GM23338 (cell line): ENCODE data around the gene MICA. TPM values are rescaled to one million over a fixed set of nuclear protein-coding genes. Genes with fewer than 3 reads are reported as not detected.

Source experiments
- ATAC-seq: fragments of 200-7000 bp; cut with Tn5 transposase; 3 replicates; pipeline ENCODE4 v1.9.1; 2020
- DNase-seq: peaks from one replicate; pipeline ENCODE4 v3.0.0-alpha.2; 2015; ENCODE audit warnings: low spot score
- H2AFZ ChIP-seq: fragments of 200-600 bp; sonication (generic); 2 replicates; pipeline ENCODE4 v1.8.0; 2016; ENCODE audit warnings: antibody characterized with exemption, mild to moderate bottlenecking, moderate library complexity
- H3F3A ChIP-seq: fragments of 200-600 bp; sonication (generic); replicated peaks from 2 replicates; pipeline ENCODE4 v1.8.0; 2017; ENCODE audit warnings: antibody characterized with exemption, mixed run types, low read depth
- H3K27ac ChIP-seq: fragments of 200-600 bp; sonication (generic); 2 replicates; pipeline ENCODE4 v1.6.1; 2016; ENCODE audit warnings: low read depth
- H3K27me3 ChIP-seq: fragments of 200-600 bp; sonication (generic); 2 replicates; pipeline ENCODE4 v1.8.0; 2016; ENCODE audit warnings: mild to moderate bottlenecking, mixed run types, moderate library complexity; ENCODE audit not compliant: insufficient read depth
- H3K36me3 ChIP-seq: fragments of 200-600 bp; sonication (generic); 2 replicates; pipeline ENCODE4 v1.8.0; 2016; ENCODE audit warnings: mild to moderate bottlenecking; ENCODE audit not compliant: insufficient read depth
- H3K4me1 ChIP-seq: fragments of 200-600 bp; sonication (generic); 2 replicates; pipeline ENCODE4 v1.8.0; 2016; ENCODE audit warnings: mild to moderate bottlenecking, moderate library complexity; ENCODE audit not compliant: insufficient read depth
- H3K4me2 ChIP-seq: fragments of 200-600 bp; sonication (generic); 2 replicates; pipeline ENCODE4 v1.7.1; 2017; ENCODE audit warnings: mixed run types
- H3K4me3 ChIP-seq: fragments of 200-600 bp; sonication (generic); 2 replicates; pipeline ENCODE4 v1.6.1; 2016; ENCODE audit warnings: mixed run types
- H3K79me2 ChIP-seq: fragments of 200-600 bp; sonication (generic); replicated peaks from 2 replicates; pipeline ENCODE4 v1.8.0; 2017; ENCODE audit warnings: mild to moderate bottlenecking; ENCODE audit not compliant: insufficient read depth
- H3K9me2 ChIP-seq: fragments of 200-600 bp; sonication (generic); 2 replicates; pipeline ENCODE4 v1.8.0; 2017; ENCODE audit not compliant: insufficient read depth
- H4K20me1 ChIP-seq: fragments of 200-600 bp; sonication (generic); replicated peaks from 2 replicates; pipeline ENCODE4 v1.8.0; 2017; ENCODE audit warnings: mild to moderate bottlenecking; ENCODE audit not compliant: insufficient read depth
- H3K27ac Mint-ChIP-seq: 2 replicates; pipeline ENCODE4 v1.8.0; 2020; ENCODE audit warnings: inconsistent platforms, mild to moderate bottlenecking, moderate library complexity, mixed read lengths
- H3K27me3 Mint-ChIP-seq: 3 replicates; pipeline ENCODE4 v1.8.0; 2022; ENCODE audit warnings: low read depth, mild to moderate bottlenecking, moderate library complexity, mixed read lengths, inconsistent platforms; ENCODE audit not compliant: insufficient read depth, poor library complexity
- H3K36me3 Mint-ChIP-seq: 3 replicates; pipeline ENCODE4 v1.8.0; 2021; ENCODE audit warnings: low read depth, mild to moderate bottlenecking, inconsistent platforms, moderate library complexity, mixed read lengths
- H3K4me1 Mint-ChIP-seq: 3 replicates; pipeline ENCODE4 v1.8.0; 2020; ENCODE audit warnings: mild to moderate bottlenecking, inconsistent platforms, mixed read lengths
- H3K4me3 Mint-ChIP-seq: 3 replicates; pipeline ENCODE4 v1.8.0; 2021; ENCODE audit warnings: moderate library complexity, mild to moderate bottlenecking, inconsistent platforms, mixed read lengths
- H3K9me3 Mint-ChIP-seq: 3 replicates; pipeline ENCODE4 v1.8.0; 2020; ENCODE audit warnings: moderate library complexity, mild to moderate bottlenecking, inconsistent platforms, mixed read lengths
- CTCF ChIP-seq, 2 experiments: fragments of 200-600 bp in 1 of 2; sonication (generic) in 1 of 2; conservative IDR thresholded peaks; 2 replicates each; pipeline versions ENCODE4 v1.5.1 to v1.6.1; 2016 to 2017; ENCODE audit warnings: antibody characterized with exemption in 2 of 2, low read depth in 2 of 2, mild to moderate bottlenecking in 2 of 2, moderate library complexity in 1 of 2
- EZH2 ChIP-seq: fragments of 200-600 bp; sonication (generic); IDR thresholded peaks from one replicate; pipeline ENCODE4 v1.8.0; 2017; ENCODE audit warnings: antibody characterized with exemption, mild to moderate bottlenecking, low read depth; ENCODE audit not compliant: unreplicated experiment
- EZH2phosphoT487 ChIP-seq: fragments of 200-600 bp; sonication (generic); IDR thresholded peaks from one replicate; pipeline ENCODE4 v1.8.1; 2018; ENCODE audit warnings: antibody characterized with exemption; ENCODE audit not compliant: unreplicated experiment
- JUNB ChIP-seq: IDR thresholded peaks from one replicate; pipeline ENCODE4 v1.6.1; 2016; ENCODE audit warnings: antibody characterized with exemption; ENCODE audit not compliant: unreplicated experiment
- NANOG ChIP-seq: IDR thresholded peaks from 2 replicates; pipeline ENCODE4 v1.6.1; 2016; ENCODE audit warnings: antibody characterized with exemption, borderline replicate concordance
- POLR2AphosphoS5 ChIP-seq: IDR thresholded peaks from 2 replicates; pipeline ENCODE4 v1.6.1; 2016; ENCODE audit warnings: antibody characterized with exemption, low read depth
- STAT1 ChIP-seq: IDR thresholded peaks from one replicate; pipeline ENCODE4 v1.6.1; 2016; ENCODE audit warnings: antibody characterized with exemption; ENCODE audit not compliant: unreplicated experiment
- ZNF114 ChIP-seq: fragments of 250-450 bp; sonication (Bioruptor Pico); IDR thresholded peaks from 2 replicates; pipeline ENCODE4 v1.5.0; 2020; ENCODE audit warnings: mild to moderate bottlenecking, moderate library complexity
- ZNF462 ChIP-seq: fragments of 250-450 bp; sonication (Bioruptor Pico); IDR thresholded peaks from 2 replicates; pipeline ENCODE4 v1.5.0; 2020; ENCODE audit warnings: mild to moderate bottlenecking, moderate library complexity
- polyA plus RNA-seq: library from polyadenylated mRNA; unstranded; fragments of >200 nt; fragmentation: Nextera tagmentation; extraction: Ambion mirVana; gene quantifications from 2 replicates; pipeline ENCODE4 v1.2.1, GENCODE V29; 2016
- total RNA-seq: library from RNA; depleted of rRNA; stranded (reverse); fragments of >200 nt; shearing (Covaris generic); gene quantifications from 2 replicates; pipeline ENCODE4 v1.2.3, GENCODE V29; 2014
- TF ChIP-seq, protein P1 (sequence below): IDR thresholded peaks from one replicate; pipeline ENCODE4 v1.6.1; 2018; ENCODE audit warnings: antibody characterized with exemption; ENCODE audit not compliant: unreplicated experiment

Gene MICA
- total and polyA plus RNA-seq, 2 experiments from 2014 or later = 13.4 to 22.7 TPM

GRCh38 chr6:31395832-31396231 is 7.6 kb upstream of the MICA start:
- TF ChIP-seq POLR2AphosphoS5 = no peak
- no peak for TF ChIP-seq CTCF (conservative IDR thresholded peaks at IDR 0.05; ENCODE audit: low read depth in 2 of 2)
- TF ChIP-seq EZH2phosphoT487 = no peak
- TF ChIP-seq, protein P1, sequence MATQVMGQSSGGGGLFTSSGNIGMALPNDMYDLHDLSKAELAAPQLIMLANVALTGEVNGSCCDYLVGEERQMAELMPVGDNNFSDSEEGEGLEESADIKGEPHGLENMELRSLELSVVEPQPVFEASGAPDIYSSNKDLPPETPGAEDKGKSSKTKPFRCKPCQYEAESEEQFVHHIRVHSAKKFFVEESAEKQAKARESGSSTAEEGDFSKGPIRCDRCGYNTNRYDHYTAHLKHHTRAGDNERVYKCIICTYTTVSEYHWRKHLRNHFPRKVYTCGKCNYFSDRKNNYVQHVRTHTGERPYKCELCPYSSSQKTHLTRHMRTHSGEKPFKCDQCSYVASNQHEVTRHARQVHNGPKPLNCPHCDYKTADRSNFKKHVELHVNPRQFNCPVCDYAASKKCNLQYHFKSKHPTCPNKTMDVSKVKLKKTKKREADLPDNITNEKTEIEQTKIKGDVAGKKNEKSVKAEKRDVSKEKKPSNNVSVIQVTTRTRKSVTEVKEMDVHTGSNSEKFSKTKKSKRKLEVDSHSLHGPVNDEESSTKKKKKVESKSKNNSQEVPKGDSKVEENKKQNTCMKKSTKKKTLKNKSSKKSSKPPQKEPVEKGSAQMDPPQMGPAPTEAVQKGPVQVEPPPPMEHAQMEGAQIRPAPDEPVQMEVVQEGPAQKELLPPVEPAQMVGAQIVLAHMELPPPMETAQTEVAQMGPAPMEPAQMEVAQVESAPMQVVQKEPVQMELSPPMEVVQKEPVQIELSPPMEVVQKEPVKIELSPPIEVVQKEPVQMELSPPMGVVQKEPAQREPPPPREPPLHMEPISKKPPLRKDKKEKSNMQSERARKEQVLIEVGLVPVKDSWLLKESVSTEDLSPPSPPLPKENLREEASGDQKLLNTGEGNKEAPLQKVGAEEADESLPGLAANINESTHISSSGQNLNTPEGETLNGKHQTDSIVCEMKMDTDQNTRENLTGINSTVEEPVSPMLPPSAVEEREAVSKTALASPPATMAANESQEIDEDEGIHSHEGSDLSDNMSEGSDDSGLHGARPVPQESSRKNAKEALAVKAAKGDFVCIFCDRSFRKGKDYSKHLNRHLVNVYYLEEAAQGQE = no peak
- TF ChIP-seq EZH2 = no peak
- TF ChIP-seq NANOG = no peak
- no peak for TF ChIP-seq JUNB
- no peak for TF ChIP-seq ZNF114 (CRISPR knock-in tag)
- TF ChIP-seq ZNF462 = no peak
- TF ChIP-seq STAT1 = no peak
- H3K9me2 ChIP-seq = no peaks in the 10 kb centered on the region
- no peaks in the 10 kb centered on the region for H4K20me1 ChIP-seq
- H2AFZ ChIP-seq = no peak overlapping the region
- Mint-ChIP-seq H3K9me3 (peaks cover 15% of the 10 kb centered on the region), H3K27me3 (peaks cover 22% of the 10 kb centered on the region), H3K27ac (no peak overlapping the region), H3K36me3 (peaks cover 6% of the 10 kb centered on the region), H3K4me3 (no peak overlapping the region), H3K4me1 (peaks cover 20% of the 10 kb centered on the region)
- no peaks in the 10 kb centered on the region for H3F3A ChIP-seq
- H3K4me2 ChIP-seq = no peak overlapping the region
- peaks cover 4% of the 10 kb centered on the region for H3K4me1 ChIP-seq
- ATAC-seq (no peak), DNase-seq (no peak)
- H3K4me3 ChIP-seq = no peak overlapping the region
- H3K27me3 ChIP-seq = peaks cover 1% of the 10 kb centered on the region; the same call in 1 of the 2 replicates
- H3K79me2 ChIP-seq = no peaks in the 10 kb centered on the region
- H3K36me3 ChIP-seq = no peaks in the 10 kb centered on the region
- no peak overlapping the region for H3K27ac ChIP-seq
